ENCODE results near the gene HIPK3. TPM values are rescaled to one million over a fixed set of nuclear protein-coding genes. Genes with fewer than 3 reads are reported as not detected.

The HIPK3 gene
- total RNA-seq, 1 donor from 2014 or later, result 63.9 TPM

GRCh38 chr11:33344611-33345010 lies 87.4 kb downstream of the HIPK3 start:
- no peak overlapping the region for H3K4me3 Mint-ChIP-seq
- H3K27me3 Mint-ChIP-seq, result no peaks in the 10 kb centered on the region
- no peak overlapping the region for H3K27ac Mint-ChIP-seq
- TF ChIP-seq, protein P1, sequence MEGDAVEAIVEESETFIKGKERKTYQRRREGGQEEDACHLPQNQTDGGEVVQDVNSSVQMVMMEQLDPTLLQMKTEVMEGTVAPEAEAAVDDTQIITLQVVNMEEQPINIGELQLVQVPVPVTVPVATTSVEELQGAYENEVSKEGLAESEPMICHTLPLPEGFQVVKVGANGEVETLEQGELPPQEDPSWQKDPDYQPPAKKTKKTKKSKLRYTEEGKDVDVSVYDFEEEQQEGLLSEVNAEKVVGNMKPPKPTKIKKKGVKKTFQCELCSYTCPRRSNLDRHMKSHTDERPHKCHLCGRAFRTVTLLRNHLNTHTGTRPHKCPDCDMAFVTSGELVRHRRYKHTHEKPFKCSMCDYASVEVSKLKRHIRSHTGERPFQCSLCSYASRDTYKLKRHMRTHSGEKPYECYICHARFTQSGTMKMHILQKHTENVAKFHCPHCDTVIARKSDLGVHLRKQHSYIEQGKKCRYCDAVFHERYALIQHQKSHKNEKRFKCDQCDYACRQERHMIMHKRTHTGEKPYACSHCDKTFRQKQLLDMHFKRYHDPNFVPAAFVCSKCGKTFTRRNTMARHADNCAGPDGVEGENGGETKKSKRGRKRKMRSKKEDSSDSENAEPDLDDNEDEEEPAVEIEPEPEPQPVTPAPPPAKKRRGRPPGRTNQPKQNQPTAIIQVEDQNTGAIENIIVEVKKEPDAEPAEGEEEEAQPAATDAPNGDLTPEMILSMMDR (conservative IDR thresholded peaks at IDR 0.05), result peak; percentile 33
- DNase-seq (ENCODE audit: extremely low spot score, unreplicated experiment), result no peak
- H3K9me3 Mint-ChIP-seq, result no peaks in the 10 kb centered on the region
- no peaks in the 10 kb centered on the region for H3K4me1 Mint-ChIP-seq (ENCODE audit: unreplicated experiment)
- peaks cover 12% of the 10 kb centered on the region for H3K36me3 Mint-ChIP-seq

DNA sequence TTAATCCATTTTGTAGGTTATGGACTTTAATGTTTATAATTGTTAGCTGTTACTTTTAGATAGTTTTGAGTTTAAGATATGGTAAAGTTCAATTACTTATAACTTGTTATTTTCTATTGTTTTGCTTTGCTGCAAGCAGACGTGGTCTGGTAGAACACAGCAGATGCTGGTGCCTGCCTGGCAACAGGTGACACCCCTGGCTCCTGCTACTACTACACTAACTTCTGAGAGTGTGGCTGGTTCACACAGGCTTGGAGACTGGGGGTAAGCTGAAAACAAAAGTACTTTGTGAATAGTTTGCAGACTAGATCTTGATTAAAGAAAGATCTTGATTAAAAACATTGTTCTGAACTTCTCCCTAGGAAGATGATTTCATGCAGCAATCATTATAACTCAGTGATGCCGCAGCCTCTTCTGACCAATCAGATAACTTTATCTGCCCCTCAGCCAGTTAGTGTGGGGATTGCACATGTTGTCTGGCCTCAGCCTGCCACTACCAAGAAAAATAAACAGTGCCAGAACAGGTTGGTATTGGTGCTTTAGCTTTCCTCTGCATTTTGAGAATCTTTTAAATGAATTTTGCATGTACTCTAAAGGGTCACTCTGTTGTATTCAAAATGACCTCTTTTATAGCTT lies 90.4 kb downstream of the HIPK3 start:
- no peaks in the 10 kb centered on the region for H3K9me3 Mint-ChIP-seq
- H3K36me3 Mint-ChIP-seq, result peaks cover 13% of the 10 kb centered on the region
- H3K4me1 Mint-ChIP-seq (ENCODE audit: unreplicated experiment), result no peaks in the 10 kb centered on the region
- TF ChIP-seq, protein P1 (conservative IDR thresholded peaks at IDR 0.05), result no peak
- no peak for DNase-seq (ENCODE audit: extremely low spot score, unreplicated experiment)
- H3K27ac Mint-ChIP-seq, result no peak overlapping the region
- H3K4me3 Mint-ChIP-seq, result no peak overlapping the region
- H3K27me3 Mint-ChIP-seq, result no peaks in the 10 kb centered on the region

GRCh38 chr11:33350287-33350686 lies 93.1 kb downstream of the HIPK3 start:
- H3K4me1 Mint-ChIP-seq (ENCODE audit: unreplicated experiment), result no peaks in the 10 kb centered on the region
- H3K27me3 Mint-ChIP-seq, result no peaks in the 10 kb centered on the region
- H3K27ac Mint-ChIP-seq, result no peak overlapping the region
- TF ChIP-seq, protein P1 (conservative IDR thresholded peaks at IDR 0.05), result no peak
- H3K4me3 Mint-ChIP-seq, result no peak overlapping the region
- H3K9me3 Mint-ChIP-seq, result no peaks in the 10 kb centered on the region
- peaks cover 22% of the 10 kb centered on the region for H3K36me3 Mint-ChIP-seq
- DNase-seq (ENCODE audit: extremely low spot score, unreplicated experiment), result no peak

DNA sequence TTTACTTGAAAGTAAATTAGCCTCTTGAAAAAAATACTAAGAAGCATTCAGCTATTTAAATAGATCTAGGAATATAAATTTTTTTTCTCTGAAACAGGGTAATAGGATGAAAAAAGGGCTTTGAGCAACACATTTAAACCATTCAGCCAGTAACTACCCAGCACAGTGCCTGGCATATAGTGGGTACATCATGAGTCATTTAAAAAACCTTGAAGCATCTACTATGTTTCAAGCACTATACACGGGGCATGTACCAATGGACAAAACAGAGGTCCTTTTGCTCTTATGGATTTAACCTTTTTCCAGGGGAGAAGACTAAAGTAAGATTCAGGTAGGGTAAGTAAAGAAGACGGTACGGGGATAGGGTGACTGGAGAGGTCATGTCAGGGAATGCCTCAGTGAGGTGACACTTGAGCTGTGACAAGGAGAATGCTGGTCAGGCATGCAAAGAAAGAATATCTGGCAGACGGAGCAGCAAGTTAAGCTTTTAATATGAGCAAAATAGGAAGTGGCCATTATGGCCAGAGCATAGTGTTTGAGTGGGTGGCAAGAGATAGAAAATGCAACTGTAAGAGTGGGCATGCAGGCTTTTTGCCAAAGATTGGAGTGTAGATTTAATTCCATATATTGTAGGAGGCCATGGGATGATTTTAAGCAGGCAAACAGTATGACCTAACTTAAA lies 101.1 kb downstream of the HIPK3 start:
- no peaks in the 10 kb centered on the region for H3K27me3 Mint-ChIP-seq
- H3K9me3 Mint-ChIP-seq, result no peaks in the 10 kb centered on the region
- DNase-seq (ENCODE audit: extremely low spot score, unreplicated experiment), result no peak
- peaks cover 3% of the 10 kb centered on the region for H3K36me3 Mint-ChIP-seq
- H3K27ac Mint-ChIP-seq, result no peak overlapping the region
- H3K4me1 Mint-ChIP-seq (ENCODE audit: unreplicated experiment), result no peaks in the 10 kb centered on the region
- H3K4me3 Mint-ChIP-seq, result no peak overlapping the region
- TF ChIP-seq, protein P1 (conservative IDR thresholded peaks at IDR 0.05), result no peak

DNA sequence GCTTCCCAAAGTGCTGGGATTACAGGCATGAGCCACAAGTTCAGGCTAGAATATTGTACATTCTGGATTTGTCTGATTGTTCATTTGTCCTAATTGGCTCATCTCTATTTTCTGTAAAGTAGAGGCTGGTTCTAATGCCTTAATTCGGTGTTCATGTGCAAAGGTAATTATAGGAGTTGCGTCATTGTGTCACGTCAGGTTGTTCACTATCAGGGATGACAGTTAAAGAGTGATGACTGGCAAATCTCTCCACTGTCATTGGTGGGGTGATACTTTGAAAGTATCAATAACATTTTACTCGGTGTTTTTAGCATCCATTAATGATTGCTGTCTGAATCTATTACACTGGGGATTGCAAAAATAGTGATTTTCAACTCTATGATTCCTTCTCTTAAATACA lies 103.5 kb downstream of the HIPK3 start:
- Mint-ChIP-seq H3K27me3 (peaks cover 3% of the 10 kb centered on the region), H3K4me3 (no peak overlapping the region), H3K4me1 (ENCODE audit: unreplicated experiment) (no peaks in the 10 kb centered on the region), H3K27ac (no peak overlapping the region), H3K36me3 (no peaks in the 10 kb centered on the region), H3K9me3 (no peaks in the 10 kb centered on the region)
- DNase-seq (ENCODE audit: extremely low spot score, unreplicated experiment), result no peak
- TF ChIP-seq, protein P1 (conservative IDR thresholded peaks at IDR 0.05), result no peak

Measured in type B pancreatic cell (in vitro differentiated cells).